GM12878 (cell line): ENCODE data around the gene ADGRD1. TPM values are rescaled to one million over a fixed set of nuclear protein-coding genes. Genes with fewer than 3 reads are reported as not detected.

Source experiments
- ATF7 ChIP-seq: fragments of 450-650 bp; IDR thresholded peaks from 2 replicates; pipeline ENCODE4 v1.6.1; 2016; ENCODE audit warnings: low read depth, mild to moderate bottlenecking
- BCL11A ChIP-seq: IDR thresholded peaks from 2 replicates; pipeline ENCODE4 v1.6.1; 2011; ENCODE audit warnings: low read depth, low read length
- EED ChIP-seq: sonication (generic); IDR thresholded peaks from 2 replicates; pipeline ENCODE4 v1.6.1; 2016; ENCODE audit warnings: antibody characterized with exemption, low read depth
- ESRRA ChIP-seq: IDR thresholded peaks from 2 replicates; pipeline ENCODE4 v1.6.1; 2012; ENCODE audit warnings: mild to moderate bottlenecking, low read length, improper control_type of control experiment
- NR2F1 ChIP-seq: fragments of 450-650 bp; conservative IDR thresholded peaks from 2 replicates; pipeline ENCODE4 v1.6.1; 2017; ENCODE audit warnings: mild to moderate bottlenecking
- POU2F2 ChIP-seq: IDR thresholded peaks from 3 replicates; pipeline ENCODE4 v1.6.1; 2011; ENCODE audit warnings: low read depth, mild to moderate bottlenecking, low read length, borderline replicate concordance
- SIN3A ChIP-seq: IDR thresholded peaks from 2 replicates; pipeline ENCODE4 v1.6.1; 2012; ENCODE audit warnings: low read depth, low read length, improper control_type of control experiment
- SIX5 ChIP-seq: IDR thresholded peaks from 2 replicates; pipeline ENCODE4 v1.6.1; 2011; ENCODE audit warnings: mild to moderate bottlenecking, low read depth, low read length, moderate library complexity; ENCODE audit not compliant: severe bottlenecking
- SMARCA5 ChIP-seq: fragments of 450-650 bp; IDR thresholded peaks from 2 replicates; pipeline ENCODE4 v1.6.1; 2017; ENCODE audit warnings: mild to moderate bottlenecking
- TCF3 ChIP-seq: IDR thresholded peaks from 2 replicates; pipeline ENCODE4 v1.6.1; 2012; ENCODE audit warnings: low read depth, mild to moderate bottlenecking, low read length, borderline replicate concordance; ENCODE audit not compliant: insufficient read depth
- YY1 ChIP-seq: IDR thresholded peaks from 2 replicates; pipeline ENCODE4 v1.6.1; 2011; ENCODE audit warnings: low read depth, mild to moderate bottlenecking, low read length
- polyA plus RNA-seq, 11 experiments: library from polyadenylated mRNA; depleted of rRNA in 4 of 11; unstranded in 6 of 11; stranded (reverse) in 5 of 11; fragments of >200 nt; fragmentation: Nextera tagmentation in 4 of 11; fragmentation: Illumina TruSeq in 1 of 11; extraction: Ambion mirVana in 4 of 11; extraction: Trizol in 1 of 11; gene quantifications; 1 replicate in 1 of 11; 2 replicates in 10 of 11; pipeline versions ENCODE4 v1.2.1 to v1.2.3, GENCODE V29; 2011 to 2016; ENCODE audit warnings: inconsistent platforms in 2 of 11, missing spikeins in 2 of 11, low read depth in 1 of 11
- total RNA-seq, 4 experiments: library from RNA; depleted of rRNA in 3 of 4; stranded (reverse); fragments of >200 nt in 3 of 4; fragmentation: Illumina TruSeq in 1 of 4; extraction: Trizol in 1 of 4; gene quantifications; 2 replicates each; pipeline versions ENCODE4 v1.2.1 to v1.2.3, GENCODE V29; 2013 to 2021
- TF ChIP-seq, protein P1 (sequence below): fragments of 450-650 bp; IDR thresholded peaks from 2 replicates; pipeline ENCODE4 v1.6.1; 2016; ENCODE audit warnings: mild to moderate bottlenecking, moderate library complexity, borderline replicate concordance
- TF ChIP-seq, protein P2 (sequence below): fragments of 450-650 bp; IDR thresholded peaks from 2 replicates; pipeline ENCODE4 v1.6.1; 2017; ENCODE audit warnings: low read depth, mild to moderate bottlenecking, moderate library complexity
- TF ChIP-seq, protein P3 (sequence below): IDR thresholded peaks from 2 replicates; pipeline ENCODE4 v1.6.1; 2011; ENCODE audit warnings: mild to moderate bottlenecking, low read depth, low read length, moderate library complexity; ENCODE audit not compliant: insufficient replicate concordance
- TF ChIP-seq, protein P4 (sequence below): fragments of 450-650 bp; IDR thresholded peaks from 2 replicates; pipeline ENCODE4 v1.6.1; 2017; ENCODE audit warnings: antibody characterized with exemption, mild to moderate bottlenecking, moderate library complexity
- TF ChIP-seq, protein P5 (sequence below): fragments of 450-650 bp; formaldehyde crosslinking; IDR thresholded peaks from 2 replicates; pipeline ENCODE4 v1.4.0; 2020; ENCODE audit warnings: mild to moderate bottlenecking, moderate library complexity

Gene ADGRD1
- total and polyA plus RNA-seq, 10 of the 15 experiments (the other 5 are each of a cell fraction or from before 2014, with no cell fraction given) = 0.15 to 12.7 (median 1.2) TPM

DNA sequence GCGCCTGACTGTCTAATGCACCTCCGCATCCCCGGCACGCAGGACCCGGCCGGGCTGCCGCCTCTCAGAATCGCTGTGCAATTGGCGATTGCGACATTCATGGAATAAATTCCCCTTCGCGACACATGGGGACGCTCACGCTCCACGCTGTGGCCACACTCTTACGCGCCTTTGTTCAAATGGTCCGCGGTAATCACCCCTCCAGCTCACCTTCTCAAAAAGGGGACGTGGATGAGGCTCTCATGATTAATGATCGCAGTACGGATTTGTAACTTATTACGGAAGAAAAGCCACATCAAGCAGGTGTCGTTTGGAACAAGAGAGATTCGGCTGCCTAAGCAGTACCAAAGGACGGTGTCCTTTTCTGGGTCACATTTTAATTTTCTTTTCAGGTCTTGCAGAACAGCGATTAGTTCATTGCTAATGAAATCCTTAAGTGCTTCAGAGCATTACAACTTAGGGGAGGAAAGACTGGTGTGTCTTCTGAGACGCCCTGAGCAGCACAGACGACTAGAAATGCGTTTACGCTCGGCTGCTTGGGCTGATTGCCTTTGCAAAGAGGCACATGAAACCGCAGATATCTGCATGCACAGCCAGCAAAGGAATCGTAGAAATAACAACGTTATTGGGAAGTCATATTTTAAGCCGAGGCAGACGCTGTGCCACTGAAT lies 37.3 kb upstream of the ADGRD1 start (continued):
- TF ChIP-seq, protein P1, sequence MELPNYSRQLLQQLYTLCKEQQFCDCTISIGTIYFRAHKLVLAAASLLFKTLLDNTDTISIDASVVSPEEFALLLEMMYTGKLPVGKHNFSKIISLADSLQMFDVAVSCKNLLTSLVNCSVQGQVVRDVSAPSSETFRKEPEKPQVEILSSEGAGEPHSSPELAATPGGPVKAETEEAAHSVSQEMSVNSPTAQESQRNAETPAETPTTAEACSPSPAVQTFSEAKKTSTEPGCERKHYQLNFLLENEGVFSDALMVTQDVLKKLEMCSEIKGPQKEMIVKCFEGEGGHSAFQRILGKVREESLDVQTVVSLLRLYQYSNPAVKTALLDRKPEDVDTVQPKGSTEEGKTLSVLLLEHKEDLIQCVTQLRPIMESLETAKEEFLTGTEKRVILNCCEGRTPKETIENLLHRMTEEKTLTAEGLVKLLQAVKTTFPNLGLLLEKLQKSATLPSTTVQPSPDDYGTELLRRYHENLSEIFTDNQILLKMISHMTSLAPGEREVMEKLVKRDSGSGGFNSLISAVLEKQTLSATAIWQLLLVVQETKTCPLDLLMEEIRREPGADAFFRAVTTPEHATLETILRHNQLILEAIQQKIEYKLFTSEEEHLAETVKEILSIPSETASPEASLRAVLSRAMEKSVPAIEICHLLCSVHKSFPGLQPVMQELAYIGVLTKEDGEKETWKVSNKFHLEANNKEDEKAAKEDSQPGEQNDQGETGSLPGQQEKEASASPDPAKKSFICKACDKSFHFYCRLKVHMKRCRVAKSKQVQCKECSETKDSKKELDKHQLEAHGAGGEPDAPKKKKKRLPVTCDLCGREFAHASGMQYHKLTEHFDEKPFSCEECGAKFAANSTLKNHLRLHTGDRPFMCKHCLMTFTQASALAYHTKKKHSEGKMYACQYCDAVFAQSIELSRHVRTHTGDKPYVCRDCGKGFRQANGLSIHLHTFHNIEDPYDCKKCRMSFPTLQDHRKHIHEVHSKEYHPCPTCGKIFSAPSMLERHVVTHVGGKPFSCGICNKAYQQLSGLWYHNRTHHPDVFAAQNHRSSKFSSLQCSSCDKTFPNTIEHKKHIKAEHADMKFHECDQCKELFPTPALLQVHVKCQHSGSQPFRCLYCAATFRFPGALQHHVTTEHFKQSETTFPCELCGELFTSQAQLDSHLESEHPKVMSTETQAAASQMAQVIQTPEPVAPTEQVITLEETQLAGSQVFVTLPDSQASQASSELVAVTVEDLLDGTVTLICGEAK = no peak
- peak; percentile 76 for TF ChIP-seq YY1
- TF ChIP-seq ESRRA = no peak
- TF ChIP-seq TCF3 = no peak
- TF ChIP-seq SIX5 = no peak
- TF ChIP-seq, protein P2, sequence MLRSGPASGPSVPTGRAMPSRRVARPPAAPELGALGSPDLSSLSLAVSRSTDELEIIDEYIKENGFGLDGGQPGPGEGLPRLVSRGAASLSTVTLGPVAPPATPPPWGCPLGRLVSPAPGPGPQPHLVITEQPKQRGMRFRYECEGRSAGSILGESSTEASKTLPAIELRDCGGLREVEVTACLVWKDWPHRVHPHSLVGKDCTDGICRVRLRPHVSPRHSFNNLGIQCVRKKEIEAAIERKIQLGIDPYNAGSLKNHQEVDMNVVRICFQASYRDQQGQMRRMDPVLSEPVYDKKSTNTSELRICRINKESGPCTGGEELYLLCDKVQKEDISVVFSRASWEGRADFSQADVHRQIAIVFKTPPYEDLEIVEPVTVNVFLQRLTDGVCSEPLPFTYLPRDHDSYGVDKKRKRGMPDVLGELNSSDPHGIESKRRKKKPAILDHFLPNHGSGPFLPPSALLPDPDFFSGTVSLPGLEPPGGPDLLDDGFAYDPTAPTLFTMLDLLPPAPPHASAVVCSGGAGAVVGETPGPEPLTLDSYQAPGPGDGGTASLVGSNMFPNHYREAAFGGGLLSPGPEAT = no peak
- TF ChIP-seq POU2F2 = 0 out of 3 replicates have a peak, but pooled peaks have one; percentile 60
- TF ChIP-seq, protein P3, sequence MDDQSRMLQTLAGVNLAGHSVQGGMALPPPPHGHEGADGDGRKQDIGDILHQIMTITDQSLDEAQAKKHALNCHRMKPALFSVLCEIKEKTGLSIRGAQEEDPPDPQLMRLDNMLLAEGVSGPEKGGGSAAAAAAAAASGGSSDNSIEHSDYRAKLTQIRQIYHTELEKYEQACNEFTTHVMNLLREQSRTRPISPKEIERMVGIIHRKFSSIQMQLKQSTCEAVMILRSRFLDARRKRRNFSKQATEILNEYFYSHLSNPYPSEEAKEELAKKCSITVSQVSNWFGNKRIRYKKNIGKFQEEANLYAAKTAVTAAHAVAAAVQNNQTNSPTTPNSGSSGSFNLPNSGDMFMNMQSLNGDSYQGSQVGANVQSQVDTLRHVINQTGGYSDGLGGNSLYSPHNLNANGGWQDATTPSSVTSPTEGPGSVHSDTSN = no peak
- TF ChIP-seq BCL11A = no peak
- no peak for TF ChIP-seq NR2F1
- TF ChIP-seq EED = no peak
- TF ChIP-seq, protein P4, sequence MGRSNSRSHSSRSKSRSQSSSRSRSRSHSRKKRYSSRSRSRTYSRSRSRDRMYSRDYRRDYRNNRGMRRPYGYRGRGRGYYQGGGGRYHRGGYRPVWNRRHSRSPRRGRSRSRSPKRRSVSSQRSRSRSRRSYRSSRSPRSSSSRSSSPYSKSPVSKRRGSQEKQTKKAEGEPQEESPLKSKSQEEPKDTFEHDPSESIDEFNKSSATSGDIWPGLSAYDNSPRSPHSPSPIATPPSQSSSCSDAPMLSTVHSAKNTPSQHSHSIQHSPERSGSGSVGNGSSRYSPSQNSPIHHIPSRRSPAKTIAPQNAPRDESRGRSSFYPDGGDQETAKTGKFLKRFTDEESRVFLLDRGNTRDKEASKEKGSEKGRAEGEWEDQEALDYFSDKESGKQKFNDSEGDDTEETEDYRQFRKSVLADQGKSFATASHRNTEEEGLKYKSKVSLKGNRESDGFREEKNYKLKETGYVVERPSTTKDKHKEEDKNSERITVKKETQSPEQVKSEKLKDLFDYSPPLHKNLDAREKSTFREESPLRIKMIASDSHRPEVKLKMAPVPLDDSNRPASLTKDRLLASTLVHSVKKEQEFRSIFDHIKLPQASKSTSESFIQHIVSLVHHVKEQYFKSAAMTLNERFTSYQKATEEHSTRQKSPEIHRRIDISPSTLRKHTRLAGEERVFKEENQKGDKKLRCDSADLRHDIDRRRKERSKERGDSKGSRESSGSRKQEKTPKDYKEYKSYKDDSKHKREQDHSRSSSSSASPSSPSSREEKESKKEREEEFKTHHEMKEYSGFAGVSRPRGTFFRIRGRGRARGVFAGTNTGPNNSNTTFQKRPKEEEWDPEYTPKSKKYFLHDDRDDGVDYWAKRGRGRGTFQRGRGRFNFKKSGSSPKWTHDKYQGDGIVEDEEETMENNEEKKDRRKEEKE = no peak
- TF ChIP-seq, protein P5, sequence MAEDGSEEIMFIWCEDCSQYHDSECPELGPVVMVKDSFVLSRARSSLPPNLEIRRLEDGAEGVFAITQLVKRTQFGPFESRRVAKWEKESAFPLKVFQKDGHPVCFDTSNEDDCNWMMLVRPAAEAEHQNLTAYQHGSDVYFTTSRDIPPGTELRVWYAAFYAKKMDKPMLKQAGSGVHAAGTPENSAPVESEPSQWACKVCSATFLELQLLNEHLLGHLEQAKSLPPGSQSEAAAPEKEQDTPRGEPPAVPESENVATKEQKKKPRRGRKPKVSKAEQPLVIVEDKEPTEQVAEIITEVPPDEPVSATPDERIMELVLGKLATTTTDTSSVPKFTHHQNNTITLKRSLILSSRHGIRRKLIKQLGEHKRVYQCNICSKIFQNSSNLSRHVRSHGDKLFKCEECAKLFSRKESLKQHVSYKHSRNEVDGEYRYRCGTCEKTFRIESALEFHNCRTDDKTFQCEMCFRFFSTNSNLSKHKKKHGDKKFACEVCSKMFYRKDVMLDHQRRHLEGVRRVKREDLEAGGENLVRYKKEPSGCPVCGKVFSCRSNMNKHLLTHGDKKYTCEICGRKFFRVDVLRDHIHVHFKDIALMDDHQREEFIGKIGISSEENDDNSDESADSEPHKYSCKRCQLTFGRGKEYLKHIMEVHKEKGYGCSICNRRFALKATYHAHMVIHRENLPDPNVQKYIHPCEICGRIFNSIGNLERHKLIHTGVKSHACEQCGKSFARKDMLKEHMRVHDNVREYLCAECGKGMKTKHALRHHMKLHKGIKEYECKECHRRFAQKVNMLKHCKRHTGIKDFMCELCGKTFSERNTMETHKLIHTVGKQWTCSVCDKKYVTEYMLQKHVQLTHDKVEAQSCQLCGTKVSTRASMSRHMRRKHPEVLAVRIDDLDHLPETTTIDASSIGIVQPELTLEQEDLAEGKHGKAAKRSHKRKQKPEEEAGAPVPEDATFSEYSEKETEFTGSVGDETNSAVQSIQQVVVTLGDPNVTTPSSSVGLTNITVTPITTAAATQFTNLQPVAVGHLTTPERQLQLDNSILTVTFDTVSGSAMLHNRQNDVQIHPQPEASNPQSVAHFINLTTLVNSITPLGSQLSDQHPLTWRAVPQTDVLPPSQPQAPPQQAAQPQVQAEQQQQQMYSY = no peak
- no peak for TF ChIP-seq SIN3A
- no peak for TF ChIP-seq SMARCA5
- no peak for TF ChIP-seq ATF7
